ENCODE data around the gene WDR31.
A peak's percentile ranks its signal among the peaks of the same experiment; 100 is the strongest.

WDR31 gene

DNA sequence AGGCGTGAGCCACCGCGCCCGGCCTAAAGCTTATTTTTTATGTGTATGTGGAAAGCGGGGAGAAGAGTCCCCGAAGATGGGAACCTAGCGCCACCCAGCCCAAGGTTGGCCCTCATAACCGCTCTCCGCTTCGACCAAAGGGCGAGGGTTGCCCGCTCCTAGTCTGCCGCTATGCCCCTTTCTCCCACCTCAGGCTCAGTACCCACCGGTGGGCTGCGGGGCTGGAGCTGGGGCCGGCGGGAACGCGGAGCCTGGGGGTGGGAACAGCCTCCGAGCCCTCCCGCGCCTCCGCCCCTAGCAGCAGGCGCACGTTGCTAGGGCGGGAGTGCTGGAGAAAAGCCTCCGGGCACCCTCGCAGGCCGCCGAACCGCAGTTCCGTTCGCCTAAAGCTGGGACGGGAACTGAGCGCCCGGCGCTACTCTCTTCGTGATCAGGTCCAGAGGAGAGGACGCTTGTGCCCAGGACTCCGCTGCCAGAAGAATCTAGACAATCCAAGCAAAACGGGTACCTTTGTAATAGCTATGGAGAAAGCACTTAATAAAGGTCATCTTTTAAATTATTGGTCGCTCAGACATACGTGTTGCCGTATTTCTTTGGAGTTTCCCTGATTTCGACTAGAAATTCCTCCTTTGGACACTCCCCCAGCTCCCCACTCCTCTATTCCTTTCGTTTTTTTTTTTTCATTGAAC is at the start of gene WDR31:
Gene WDR31 (minus strand): TSS at position 265 of the 689 bp plus-strand sequence. CDS start 8,253 bp downstream, outside the sequence.
- peak within 1 kb of the TSS; percentile 66 for H3K27ac ChIP-seq

DNA sequence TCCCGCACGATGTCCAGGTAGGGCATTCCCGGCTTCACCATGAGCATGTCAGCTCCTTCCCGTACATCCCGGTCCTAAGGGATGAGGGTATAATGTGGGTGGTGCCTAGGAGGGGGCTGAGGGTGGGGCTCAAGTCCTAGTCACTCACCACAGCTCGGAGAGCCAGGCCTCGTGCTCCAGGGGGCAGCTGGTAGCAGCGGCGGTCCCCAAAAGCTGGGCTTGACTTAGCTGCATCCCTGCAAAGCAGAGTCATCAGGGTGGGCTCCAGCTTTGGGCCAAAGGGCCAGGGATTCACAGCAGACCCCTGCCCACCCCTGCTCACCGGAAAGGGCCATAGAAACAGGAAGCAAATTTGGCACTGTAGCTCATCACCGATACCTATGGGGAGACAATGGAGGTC is 49.4 kb upstream of the WDR31 start:
- TF ChIP-seq ZFX (IDR thresholded peaks at IDR 0.05; ENCODE audit: borderline replicate concordance) = no peak
- TF ChIP-seq, protein P1, sequence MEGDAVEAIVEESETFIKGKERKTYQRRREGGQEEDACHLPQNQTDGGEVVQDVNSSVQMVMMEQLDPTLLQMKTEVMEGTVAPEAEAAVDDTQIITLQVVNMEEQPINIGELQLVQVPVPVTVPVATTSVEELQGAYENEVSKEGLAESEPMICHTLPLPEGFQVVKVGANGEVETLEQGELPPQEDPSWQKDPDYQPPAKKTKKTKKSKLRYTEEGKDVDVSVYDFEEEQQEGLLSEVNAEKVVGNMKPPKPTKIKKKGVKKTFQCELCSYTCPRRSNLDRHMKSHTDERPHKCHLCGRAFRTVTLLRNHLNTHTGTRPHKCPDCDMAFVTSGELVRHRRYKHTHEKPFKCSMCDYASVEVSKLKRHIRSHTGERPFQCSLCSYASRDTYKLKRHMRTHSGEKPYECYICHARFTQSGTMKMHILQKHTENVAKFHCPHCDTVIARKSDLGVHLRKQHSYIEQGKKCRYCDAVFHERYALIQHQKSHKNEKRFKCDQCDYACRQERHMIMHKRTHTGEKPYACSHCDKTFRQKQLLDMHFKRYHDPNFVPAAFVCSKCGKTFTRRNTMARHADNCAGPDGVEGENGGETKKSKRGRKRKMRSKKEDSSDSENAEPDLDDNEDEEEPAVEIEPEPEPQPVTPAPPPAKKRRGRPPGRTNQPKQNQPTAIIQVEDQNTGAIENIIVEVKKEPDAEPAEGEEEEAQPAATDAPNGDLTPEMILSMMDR (IDR thresholded peaks at IDR 0.05) = no peak
- H3K27ac ChIP-seq = no peak overlapping the region

More for the DNA sequence above, at the start of gene WDR31:
- TF ChIP-seq ZFX (IDR thresholded peaks at IDR 0.05; ENCODE audit: borderline replicate concordance) = no peak
- TF ChIP-seq, protein P1 (IDR thresholded peaks at IDR 0.05) = no peak

DNA sequence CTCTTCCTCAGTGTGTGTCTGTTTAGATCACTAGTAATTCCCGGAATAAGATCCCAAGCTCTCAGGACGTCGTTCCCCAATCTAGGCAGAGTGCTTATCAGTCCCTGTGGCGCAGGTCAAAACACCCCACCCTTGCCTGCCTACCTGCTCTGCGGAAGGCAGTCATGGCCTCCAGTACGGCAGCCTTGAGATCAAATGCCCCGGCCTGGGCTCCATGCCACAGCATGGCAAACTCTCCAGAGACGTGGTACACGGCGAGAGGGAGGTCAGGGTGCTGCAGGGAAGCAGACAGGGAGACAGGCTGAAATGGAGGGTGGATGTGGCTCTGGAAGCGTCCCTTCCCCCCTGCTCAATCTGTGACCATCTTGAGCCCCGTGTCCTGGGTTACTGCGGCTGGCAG is 48.8 kb upstream of the WDR31 start:
- no peak overlapping the region for H3K27ac ChIP-seq
- no peak for TF ChIP-seq ZFX (IDR thresholded peaks at IDR 0.05; ENCODE audit: borderline replicate concordance)

DNA sequence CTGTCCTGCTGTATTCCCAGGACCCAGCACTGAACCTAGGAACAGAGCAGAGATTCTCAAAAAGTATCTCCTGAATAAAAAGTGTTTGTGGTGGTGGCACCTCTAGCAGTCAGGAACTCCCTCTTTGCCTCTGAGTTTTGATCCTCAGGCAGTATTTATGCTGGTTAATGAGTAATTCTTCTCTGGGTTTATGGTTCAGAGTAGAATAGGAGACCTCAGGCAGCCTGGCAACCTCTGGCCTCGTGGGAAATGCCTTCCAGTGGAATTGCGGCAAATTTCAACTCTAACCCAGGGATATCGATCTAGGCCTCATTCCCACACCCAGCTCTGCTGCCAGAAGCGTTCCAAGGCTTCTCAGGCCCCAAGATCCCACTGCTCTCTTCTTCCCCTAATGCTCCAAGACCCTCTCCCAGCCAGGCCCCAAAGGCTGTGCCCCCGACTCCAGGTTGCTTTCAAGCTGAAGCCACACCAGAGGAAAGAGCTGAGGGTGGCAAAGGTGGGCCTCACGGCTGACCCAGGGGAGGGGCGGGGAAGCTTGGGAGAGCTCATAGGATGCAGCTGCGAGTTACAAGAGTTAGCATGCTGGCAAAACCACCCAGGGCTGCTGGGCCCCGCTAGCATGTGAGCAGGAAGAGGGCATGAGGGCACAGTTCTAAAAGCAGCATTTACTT is 47.6 kb upstream of the WDR31 start:
- no peak for TF ChIP-seq ZFX (IDR thresholded peaks at IDR 0.05; ENCODE audit: borderline replicate concordance)
- TF ChIP-seq, protein P1 (IDR thresholded peaks at IDR 0.05) = no peak
- H3K27ac ChIP-seq = peak overlapping the region; percentile 72

DNA sequence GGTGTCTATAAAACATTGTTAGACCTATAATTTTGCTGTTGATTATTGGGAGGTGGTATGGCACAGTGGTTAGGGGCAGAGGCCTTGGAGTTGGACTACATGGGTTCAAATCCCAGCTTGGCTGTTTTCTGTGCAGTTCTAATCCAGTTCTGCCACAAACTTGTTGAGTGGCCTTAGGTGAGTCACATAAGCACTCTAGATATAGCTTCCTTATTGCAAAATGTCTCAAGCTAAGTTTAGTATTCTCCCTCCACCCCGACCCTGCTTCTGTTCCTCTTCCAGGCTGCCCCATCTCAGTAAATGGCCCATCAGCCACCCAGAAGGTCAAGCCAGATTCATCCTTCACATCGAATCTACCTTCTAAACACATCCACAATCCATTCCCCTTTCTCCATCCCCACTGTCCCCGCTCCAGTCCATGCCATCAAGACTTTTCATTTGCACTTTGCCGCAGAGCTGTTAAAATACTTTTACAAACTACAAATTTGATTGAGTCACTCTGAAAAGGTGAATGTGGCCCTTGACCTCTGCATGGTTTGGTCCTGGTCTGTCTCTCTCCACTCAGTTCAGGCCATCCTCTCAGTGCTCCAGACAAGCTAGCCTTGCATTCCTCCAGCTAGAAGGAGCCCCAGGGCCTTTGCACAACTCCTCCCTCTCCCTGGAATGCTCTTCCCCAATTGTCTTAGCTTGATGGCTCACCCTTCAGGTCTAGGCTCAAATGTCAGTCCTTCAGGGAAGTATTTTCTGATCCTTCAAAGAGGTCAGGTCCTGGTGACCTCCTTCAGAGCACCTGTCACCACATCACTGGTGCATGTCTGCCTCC is 46.7 kb upstream of the WDR31 start:
- H3K27ac ChIP-seq = peak overlapping the region; percentile 72
- TF ChIP-seq, protein P1 (IDR thresholded peaks at IDR 0.05) = no peak
- TF ChIP-seq ZFX (IDR thresholded peaks at IDR 0.05; ENCODE audit: borderline replicate concordance) = no peak

DNA sequence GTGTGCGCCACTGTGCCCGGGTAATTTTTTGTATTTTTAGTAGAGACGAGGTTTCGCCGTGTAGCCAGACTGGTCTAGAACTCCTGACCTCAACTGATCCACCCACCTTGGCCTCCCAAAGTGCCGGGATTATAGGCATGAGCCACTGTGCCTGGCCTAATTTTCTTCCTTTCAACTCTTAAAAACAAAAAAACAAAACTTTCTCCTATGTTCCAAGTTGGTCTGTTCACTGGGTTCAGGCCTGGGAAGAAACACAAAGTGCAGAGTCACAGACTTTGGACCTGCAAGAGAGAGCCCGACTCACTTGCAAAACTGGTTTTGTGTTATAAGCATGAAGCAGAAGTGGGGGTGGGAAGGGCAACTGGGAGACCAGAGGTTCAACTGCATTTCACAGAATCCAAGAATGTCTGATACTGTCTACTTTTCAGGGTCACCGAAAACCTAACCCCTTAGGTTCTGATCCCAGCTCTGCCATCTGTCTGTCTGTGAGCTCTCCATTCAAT is 41.9 kb upstream of the WDR31 start:
- H3K27ac ChIP-seq = peak overlapping the region; percentile 83
- TF ChIP-seq, protein P1 (IDR thresholded peaks at IDR 0.05) = no peak
- TF ChIP-seq ZFX (IDR thresholded peaks at IDR 0.05; ENCODE audit: borderline replicate concordance) = no peak

DNA sequence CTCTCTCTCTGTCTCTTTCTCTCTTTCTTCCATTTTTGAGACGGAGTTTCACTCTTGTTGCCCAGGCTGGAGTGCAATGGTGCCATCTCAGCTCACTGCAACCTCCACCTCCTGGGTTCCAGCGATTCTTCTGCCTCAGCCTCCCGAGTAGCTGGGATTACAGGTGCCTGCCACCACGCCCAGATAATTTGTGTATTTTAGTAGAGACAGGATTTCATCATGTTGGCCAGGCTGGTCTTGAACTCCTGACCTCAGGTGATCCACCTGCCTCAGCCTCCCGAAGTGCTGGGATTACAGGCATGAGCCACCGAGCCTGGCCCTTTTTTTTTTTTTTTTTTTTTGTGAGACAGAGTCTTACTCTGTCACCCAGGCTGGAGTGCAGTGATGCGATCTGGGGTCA is 41.4 kb upstream of the WDR31 start:
- H3K27ac ChIP-seq = peak overlapping the region; percentile 83

Data from 22Rv1 (cell line).